Keratinocyte (primary cell): Measurements from ENCODE around the gene PLA2G4F.

Experiments
- CTCF ChIP-seq, 3 experiments: IDR thresholded peaks in 1 of 3; conservative IDR thresholded peaks in 1 of 3; optimal IDR thresholded peaks in 1 of 3; 2 replicates in 2 of 3; 3 replicates in 1 of 3; pipeline versions ENCODE3 to v1.5.1; 2011; ENCODE audit warnings: low read length in 3 of 3, mild to moderate bottlenecking in 3 of 3, moderate library complexity in 2 of 3, control low read depth in 1 of 3, inconsistent platforms in 1 of 3; ENCODE audit not compliant: insufficient read depth in 2 of 3; ENCODE audit errors: extremely low read depth in 1 of 3
- EZH2 ChIP-seq: IDR thresholded peaks from one replicate; pipeline ENCODE4 v1.6.1; 2012; ENCODE audit warnings: inconsistent platforms, mild to moderate bottlenecking, low read length, moderate library complexity

GRCh38 chr15:42199126-42199525 is 42.7 kb upstream of the PLA2G4F start:
- no peak for TF ChIP-seq CTCF (optimal IDR thresholded peaks at IDR 0.05 in 1 of 3, IDR thresholded peaks at IDR 0.05 in 1 of 3, conservative IDR thresholded peaks at IDR 0.05 in 1 of 3; ENCODE audit: extremely low read depth in 1 of 3, insufficient read depth in 2 of 3, low read length in 3 of 3)
- no peak for TF ChIP-seq EZH2
